Measurements from ENCODE around the gene CHN1.

Gene CHN1

DNA sequence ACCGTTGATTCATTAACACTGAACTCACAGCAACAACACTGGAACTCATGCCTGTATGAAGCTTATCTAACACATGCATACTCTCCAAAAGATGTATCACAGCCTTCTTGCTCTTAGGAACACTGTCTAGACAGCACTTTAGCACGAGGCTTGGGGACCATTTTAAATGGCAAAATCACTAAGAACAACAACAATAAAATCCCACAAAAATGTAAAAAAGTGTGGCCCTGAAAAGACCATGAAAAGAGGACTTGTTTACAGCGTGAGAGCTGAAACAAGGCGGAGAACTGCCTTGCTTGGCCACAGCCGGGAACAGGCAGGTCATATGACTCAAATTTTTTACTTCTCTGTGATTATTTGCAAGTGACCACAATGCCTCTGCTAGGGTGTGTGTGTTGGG, 48.1 kb downstream of the CHN1 start:
- Mint-ChIP-seq H3K36me3 (ENCODE audit: low read depth) (peaks cover 14% of the 10 kb centered on the region), H3K27me3 (ENCODE audit: low read depth) (no peaks in the 10 kb centered on the region), H3K4me3 (no peak overlapping the region), H3K9me3 (peaks cover 4% of the 10 kb centered on the region), H3K27ac (no peak overlapping the region), H3K4me1 (peaks cover 6% of the 10 kb centered on the region)
- TF ChIP-seq, protein P1, sequence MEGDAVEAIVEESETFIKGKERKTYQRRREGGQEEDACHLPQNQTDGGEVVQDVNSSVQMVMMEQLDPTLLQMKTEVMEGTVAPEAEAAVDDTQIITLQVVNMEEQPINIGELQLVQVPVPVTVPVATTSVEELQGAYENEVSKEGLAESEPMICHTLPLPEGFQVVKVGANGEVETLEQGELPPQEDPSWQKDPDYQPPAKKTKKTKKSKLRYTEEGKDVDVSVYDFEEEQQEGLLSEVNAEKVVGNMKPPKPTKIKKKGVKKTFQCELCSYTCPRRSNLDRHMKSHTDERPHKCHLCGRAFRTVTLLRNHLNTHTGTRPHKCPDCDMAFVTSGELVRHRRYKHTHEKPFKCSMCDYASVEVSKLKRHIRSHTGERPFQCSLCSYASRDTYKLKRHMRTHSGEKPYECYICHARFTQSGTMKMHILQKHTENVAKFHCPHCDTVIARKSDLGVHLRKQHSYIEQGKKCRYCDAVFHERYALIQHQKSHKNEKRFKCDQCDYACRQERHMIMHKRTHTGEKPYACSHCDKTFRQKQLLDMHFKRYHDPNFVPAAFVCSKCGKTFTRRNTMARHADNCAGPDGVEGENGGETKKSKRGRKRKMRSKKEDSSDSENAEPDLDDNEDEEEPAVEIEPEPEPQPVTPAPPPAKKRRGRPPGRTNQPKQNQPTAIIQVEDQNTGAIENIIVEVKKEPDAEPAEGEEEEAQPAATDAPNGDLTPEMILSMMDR (IDR thresholded peaks at IDR 0.05; ENCODE audit: unreplicated experiment in 3 of 3): no peak

DNA sequence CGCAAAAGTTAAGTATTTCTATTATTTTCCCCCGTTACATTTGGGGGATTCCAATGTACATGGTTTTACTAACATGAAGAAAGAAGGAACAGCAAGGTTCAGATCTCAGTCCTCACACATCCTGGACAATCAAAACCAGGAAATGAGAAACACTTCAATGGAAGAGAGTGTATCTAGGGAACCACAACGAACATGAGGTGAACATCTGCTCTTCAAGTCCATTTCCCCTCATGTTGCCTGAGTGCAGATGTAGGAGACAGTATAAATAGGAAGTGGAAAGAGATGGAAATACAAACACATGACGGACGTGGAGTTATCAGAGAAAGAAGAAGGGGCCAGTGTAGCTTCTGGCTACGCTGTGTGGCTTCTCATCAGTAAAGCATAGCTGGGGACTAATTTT, 52.6 kb downstream of the CHN1 start:
- TF ChIP-seq, protein P1 (IDR thresholded peaks at IDR 0.05; ENCODE audit: unreplicated experiment in 3 of 3): no peak
- Mint-ChIP-seq H3K4me1 (peaks cover 5% of the 10 kb centered on the region), H3K4me3 (no peak overlapping the region)

DNA sequence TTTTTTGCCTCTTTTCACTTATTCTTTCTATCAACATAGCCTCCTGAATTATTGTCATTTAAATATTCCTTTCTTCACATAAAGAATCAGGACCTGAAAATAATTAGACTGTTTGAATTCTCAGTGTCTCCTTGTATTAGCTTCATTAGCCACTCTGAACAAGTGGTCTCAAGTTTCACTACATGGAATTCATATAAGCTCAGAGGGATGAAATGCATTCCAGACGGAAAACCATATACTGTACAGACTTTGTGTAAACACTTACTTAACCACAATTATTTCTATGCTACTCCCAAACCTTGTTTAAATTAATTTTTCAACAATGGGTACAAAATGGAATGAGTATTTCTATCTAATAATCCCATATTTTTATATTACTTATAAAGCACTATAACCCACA, 53.4 kb downstream of the CHN1 start:
- TF ChIP-seq, protein P1 (IDR thresholded peaks at IDR 0.05; ENCODE audit: unreplicated experiment in 3 of 3): no peak
- peaks cover 5% of the 10 kb centered on the region for H3K4me1 Mint-ChIP-seq
- H3K9me3 Mint-ChIP-seq: peaks cover 4% of the 10 kb centered on the region
- H3K27me3 Mint-ChIP-seq (ENCODE audit: low read depth): no peaks in the 10 kb centered on the region
- no peak overlapping the region for H3K4me3 Mint-ChIP-seq
- peaks cover 14% of the 10 kb centered on the region for H3K36me3 Mint-ChIP-seq (ENCODE audit: low read depth)
- peak overlapping the region in 2 of 3 experiments; percentile 3 to 76 for H3K27ac Mint-ChIP-seq

More for the DNA sequence above, 52.6 kb downstream of the CHN1 start:
- no peak overlapping the region for H3K27ac Mint-ChIP-seq
- peaks cover 14% of the 10 kb centered on the region for H3K36me3 Mint-ChIP-seq (ENCODE audit: low read depth)
- peaks cover 4% of the 10 kb centered on the region for H3K9me3 Mint-ChIP-seq
- no peaks in the 10 kb centered on the region for H3K27me3 Mint-ChIP-seq (ENCODE audit: low read depth)

GRCh38 chr2:174949988-174950687, 55.0 kb downstream of the CHN1 start:
- no peaks in the 10 kb centered on the region for H3K27me3 Mint-ChIP-seq (ENCODE audit: low read depth)
- H3K4me3 Mint-ChIP-seq: no peak overlapping the region
- peaks cover 8% of the 10 kb centered on the region for H3K36me3 Mint-ChIP-seq (ENCODE audit: low read depth)
- H3K4me1 Mint-ChIP-seq: peaks cover 5% of the 10 kb centered on the region
- TF ChIP-seq, protein P1 (IDR thresholded peaks at IDR 0.05; ENCODE audit: unreplicated experiment in 3 of 3): no peak
- H3K9me3 Mint-ChIP-seq: peaks cover 4% of the 10 kb centered on the region
- no peak overlapping the region for H3K27ac Mint-ChIP-seq

DNA sequence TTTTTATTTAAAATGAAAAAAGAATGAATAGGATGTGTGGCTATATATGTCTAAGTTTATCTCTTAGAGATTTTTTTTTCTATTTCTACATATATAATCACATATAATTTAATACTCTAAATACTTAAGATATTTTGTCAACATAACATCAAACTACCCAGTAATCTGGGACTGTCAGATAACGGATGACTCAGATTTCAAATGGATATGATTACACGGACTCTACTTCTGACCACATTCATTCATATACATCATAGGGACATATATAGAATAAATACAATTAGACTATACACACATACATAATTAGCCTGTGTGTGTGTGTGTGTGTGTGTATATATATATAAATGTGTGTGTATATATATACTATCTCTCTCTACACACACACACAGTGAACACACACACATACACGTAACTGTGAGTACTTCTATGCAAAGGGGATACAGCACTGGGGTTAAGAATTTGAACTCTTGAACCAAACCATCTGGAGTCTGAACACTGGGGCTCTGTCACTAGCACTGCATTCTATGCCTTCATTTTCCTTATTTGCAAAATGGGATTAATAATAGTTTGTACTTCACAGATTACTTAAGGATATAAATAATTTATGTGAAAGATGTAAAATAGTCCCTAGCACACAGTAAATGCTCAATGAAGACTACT, 59.5 kb downstream of the CHN1 start:
- TF ChIP-seq, protein P1 (IDR thresholded peaks at IDR 0.05; ENCODE audit: unreplicated experiment in 3 of 3): no peak
- Mint-ChIP-seq H3K36me3 (ENCODE audit: low read depth) (peaks cover 14% of the 10 kb centered on the region), H3K9me3 (no peaks in the 10 kb centered on the region), H3K4me3 (no peak overlapping the region), H3K4me1 (no peaks in the 10 kb centered on the region), H3K27me3 (ENCODE audit: low read depth) (no peaks in the 10 kb centered on the region), H3K27ac (no peak overlapping the region)
